Raji (cell line): ENCODE data around the gene COL20A1.

Experiments
- POLR2A ChIP-seq: IDR thresholded peaks from 2 replicates; pipeline ENCODE4 v1.6.1; 2011; ENCODE audit warnings: low read depth, low read length, control low read depth; ENCODE audit not compliant: insufficient read depth

COL20A1 gene

GRCh38 chr20:63381781-63382431 is 88.9 kb downstream of the COL20A1 start:
- no peak for TF ChIP-seq POLR2A

DNA sequence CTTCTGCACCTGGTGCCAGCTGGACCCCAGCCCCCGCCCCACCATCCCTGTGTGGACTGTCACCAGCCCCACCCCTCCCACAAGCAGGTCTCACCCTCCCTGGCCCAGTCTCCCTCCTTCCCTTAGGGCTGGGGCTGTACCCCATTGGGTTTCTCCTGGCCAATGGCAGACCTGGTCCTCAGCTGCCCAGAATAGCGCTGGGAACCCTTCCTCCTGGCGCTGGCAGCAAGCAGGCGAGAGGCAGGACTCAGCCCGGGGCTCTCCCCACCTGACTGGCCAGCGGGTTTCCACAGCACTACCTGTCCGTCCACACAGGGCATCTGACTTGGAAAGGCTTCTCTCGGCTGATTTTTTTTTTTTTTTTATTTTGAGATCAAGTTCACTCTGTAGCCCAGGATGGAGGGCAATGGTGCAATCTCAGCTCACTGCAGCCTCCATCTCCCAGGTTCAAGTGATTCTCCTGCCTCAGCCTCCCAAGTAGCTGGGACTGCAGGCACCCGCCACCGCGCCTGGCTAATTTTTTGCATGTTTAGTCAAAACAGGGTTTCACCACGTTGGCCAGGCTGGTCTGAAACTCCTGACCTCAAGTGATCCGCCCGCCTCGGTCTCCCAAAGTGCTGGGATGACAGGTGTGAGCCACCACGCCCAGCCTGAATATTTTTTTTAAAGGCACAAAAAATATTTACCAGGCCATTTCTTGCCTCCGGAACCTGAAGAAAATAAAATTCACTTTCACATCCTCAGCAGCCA is 89.7 kb downstream of the COL20A1 start:
- no peak for TF ChIP-seq POLR2A

- TF ChIP-seq POLR2A = no peak
Observed at GRCh38 chr20:63383556-63383955, 90.6 kb downstream of the COL20A1 start.

- no peak for TF ChIP-seq POLR2A
Observed at GRCh38 chr20:63384336-63384735, 91.3 kb downstream of the COL20A1 start.
